ENCODE measurements around the gene CTDSP1. TPM values are rescaled to one million over a fixed set of nuclear protein-coding genes. Genes with fewer than 3 reads are reported as not detected.

CTDSP1 gene
- total RNA-seq, 1 donor from 2014 or later, result 65.5 TPM

DNA sequence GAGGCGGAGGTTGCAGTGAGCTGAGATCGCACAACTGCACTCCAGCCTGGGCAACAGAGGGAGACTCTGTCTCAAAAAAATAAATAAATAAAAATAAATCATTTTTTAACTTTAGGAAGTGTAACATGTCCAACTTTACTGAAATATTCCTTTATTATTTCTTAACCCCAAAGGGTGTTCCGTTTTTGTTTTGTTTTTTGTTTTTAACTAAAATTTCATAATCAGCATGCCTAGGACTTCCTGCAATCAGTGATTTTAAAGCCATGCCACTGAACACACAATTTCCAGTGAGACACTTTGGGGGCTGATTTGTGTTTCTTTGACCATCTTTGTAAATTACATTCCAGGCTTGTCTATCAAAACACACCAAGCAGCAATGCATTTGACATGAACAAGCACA lies 35.9 kb upstream of the CTDSP1 start:
- TF ChIP-seq, protein P1, sequence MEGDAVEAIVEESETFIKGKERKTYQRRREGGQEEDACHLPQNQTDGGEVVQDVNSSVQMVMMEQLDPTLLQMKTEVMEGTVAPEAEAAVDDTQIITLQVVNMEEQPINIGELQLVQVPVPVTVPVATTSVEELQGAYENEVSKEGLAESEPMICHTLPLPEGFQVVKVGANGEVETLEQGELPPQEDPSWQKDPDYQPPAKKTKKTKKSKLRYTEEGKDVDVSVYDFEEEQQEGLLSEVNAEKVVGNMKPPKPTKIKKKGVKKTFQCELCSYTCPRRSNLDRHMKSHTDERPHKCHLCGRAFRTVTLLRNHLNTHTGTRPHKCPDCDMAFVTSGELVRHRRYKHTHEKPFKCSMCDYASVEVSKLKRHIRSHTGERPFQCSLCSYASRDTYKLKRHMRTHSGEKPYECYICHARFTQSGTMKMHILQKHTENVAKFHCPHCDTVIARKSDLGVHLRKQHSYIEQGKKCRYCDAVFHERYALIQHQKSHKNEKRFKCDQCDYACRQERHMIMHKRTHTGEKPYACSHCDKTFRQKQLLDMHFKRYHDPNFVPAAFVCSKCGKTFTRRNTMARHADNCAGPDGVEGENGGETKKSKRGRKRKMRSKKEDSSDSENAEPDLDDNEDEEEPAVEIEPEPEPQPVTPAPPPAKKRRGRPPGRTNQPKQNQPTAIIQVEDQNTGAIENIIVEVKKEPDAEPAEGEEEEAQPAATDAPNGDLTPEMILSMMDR (conservative IDR thresholded peaks at IDR 0.05; ENCODE audit: low read depth, low read length), result no peak
- no peak overlapping the region for H3K4me3 ChIP-seq (ENCODE audit: low read depth, low read length)
- no peak for DNase-seq (ENCODE audit: low read depth)

- no peak overlapping the region for H3K4me3 ChIP-seq (ENCODE audit: low read depth, low read length)
- TF ChIP-seq, protein P1 (conservative IDR thresholded peaks at IDR 0.05; ENCODE audit: low read depth, low read length), result no peak
- DNase-seq (ENCODE audit: low read depth), result no peak
These were observed 35.5 kb upstream of the CTDSP1 start for GRCh38 chr2:218364196-218364595.

DNA sequence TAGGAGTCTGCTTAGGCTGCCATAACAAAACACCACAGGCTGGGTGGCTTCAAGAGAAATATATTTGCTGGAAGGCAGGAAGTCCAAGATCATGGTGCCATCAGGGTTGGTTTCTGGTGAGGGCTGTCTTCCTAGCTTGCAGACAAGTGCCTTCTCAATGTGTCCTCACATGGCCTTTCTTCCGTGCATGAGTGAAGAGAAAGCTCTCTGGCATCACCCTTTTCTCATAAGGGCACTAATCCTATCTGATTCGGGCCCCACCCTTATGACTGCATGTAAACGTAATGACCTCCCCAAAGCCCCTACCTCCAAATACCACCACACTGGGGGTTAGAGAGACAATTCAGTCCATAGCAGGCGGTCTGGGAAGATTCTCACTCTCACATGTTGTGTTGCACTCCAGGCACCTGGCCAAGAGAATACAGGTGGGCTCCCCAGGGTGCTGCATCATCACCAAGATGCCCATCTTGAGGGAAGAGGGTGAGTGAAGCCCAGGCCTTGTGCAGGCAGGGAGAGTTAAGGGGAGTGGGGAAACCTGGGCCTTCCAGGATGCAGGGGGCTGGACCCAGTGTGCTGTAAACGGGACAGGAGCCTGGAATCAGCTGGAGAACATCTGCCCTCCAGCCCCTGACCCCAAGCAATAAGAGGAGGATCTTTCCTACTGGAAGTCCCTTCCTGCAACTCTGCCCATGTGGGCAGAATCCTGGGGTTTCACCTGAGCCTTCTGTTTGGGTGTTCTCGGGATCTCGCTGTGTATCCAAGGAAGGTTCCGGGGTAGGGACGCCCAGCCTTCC lies 32.9 kb upstream of the CTDSP1 start:
- H3K4me3 ChIP-seq (ENCODE audit: low read depth, low read length), result peak overlapping the region; percentile 66
- no peak for DNase-seq (ENCODE audit: low read depth)
- TF ChIP-seq, protein P1 (conservative IDR thresholded peaks at IDR 0.05; ENCODE audit: low read depth, low read length), result no peak

GRCh38 chr2:218367415-218368149 lies 32.1 kb upstream of the CTDSP1 start:
- TF ChIP-seq, protein P1 (conservative IDR thresholded peaks at IDR 0.05; ENCODE audit: low read depth, low read length), result no peak
- H3K4me3 ChIP-seq (ENCODE audit: low read depth, low read length), result peak overlapping the region; percentile 66
- DNase-seq (ENCODE audit: low read depth), result no peak

DNA sequence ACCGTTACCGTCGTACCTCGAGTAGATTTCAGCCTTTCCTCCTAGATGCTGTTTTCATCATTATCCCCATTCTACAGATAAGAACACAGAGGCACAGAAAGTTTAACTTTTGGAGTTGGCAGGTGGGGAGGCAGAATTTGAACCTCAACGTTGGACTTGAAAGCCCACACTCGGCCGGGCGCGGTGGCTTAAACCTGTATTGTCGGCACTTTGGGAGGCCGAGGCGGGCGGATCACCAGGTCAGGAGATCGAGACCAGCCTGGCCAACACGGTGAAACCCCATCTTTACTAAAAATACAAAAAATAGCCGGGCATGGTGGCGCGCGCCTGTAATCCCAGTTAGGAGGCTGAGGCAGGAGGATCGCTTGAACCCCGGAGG lies 31.5 kb upstream of the CTDSP1 start:
- TF ChIP-seq, protein P1 (conservative IDR thresholded peaks at IDR 0.05; ENCODE audit: low read depth, low read length), result no peak
- no peak for DNase-seq (ENCODE audit: low read depth)
- H3K4me3 ChIP-seq (ENCODE audit: low read depth, low read length), result peak overlapping the region; percentile 66

GRCh38 chr2:218368621-218369153 lies 31.0 kb upstream of the CTDSP1 start:
- no peak for DNase-seq (ENCODE audit: low read depth)
- no peak overlapping the region for H3K4me3 ChIP-seq (ENCODE audit: low read depth, low read length)
- TF ChIP-seq, protein P1 (conservative IDR thresholded peaks at IDR 0.05; ENCODE audit: low read depth, low read length), result no peak
